Spinal cord (tissue), 10 donors: ENCODE results near the gene BUD13. TPM values are rescaled to one million over a fixed set of nuclear protein-coding genes. Genes with fewer than 3 reads are reported as not detected.

Experiments
- DNase-seq, 6 donors: peaks; one replicate each; pipeline versions ENCODE4 v3.0.0 to v3.0.0-alpha.2; 2013 to 2015; ENCODE audit warnings: low spot score in 6 of 6, low read depth in 4 of 6
- H3K27ac ChIP-seq: one replicate; pipeline ENCODE4 v1.5.1; 2013; ENCODE audit warnings: low read depth, low read length, control low read depth
- H3K27me3 ChIP-seq: one replicate; pipeline ENCODE4 v1.6.1; 2013; ENCODE audit warnings: low read length; ENCODE audit not compliant: control insufficient read depth, insufficient read depth
- H3K36me3 ChIP-seq: one replicate; pipeline ENCODE4 v1.6.1; 2013; ENCODE audit warnings: low read length; ENCODE audit not compliant: control insufficient read depth, insufficient read depth
- H3K4me1 ChIP-seq: one replicate; pipeline ENCODE4 v1.6.1; 2013; ENCODE audit warnings: low read length; ENCODE audit not compliant: control insufficient read depth, insufficient read depth
- H3K4me3 ChIP-seq: one replicate; pipeline ENCODE4 v1.5.1; 2013; ENCODE audit warnings: low read depth, low read length, control low read depth
- H3K9me3 ChIP-seq: one replicate; pipeline ENCODE4 v1.6.1; 2013; ENCODE audit warnings: low read length; ENCODE audit not compliant: control insufficient read depth, insufficient read depth
- WGBS: methylation state at CpG from one replicate; pipeline ENCODE4 v1.1.5; 2013; ENCODE audit warnings: missing lambda C conversion rate; ENCODE audit not compliant: insufficient coverage; 5-methylcytosine and 5-hydroxymethylcytosine counted together
- polyA plus RNA-seq, 2 donors: library from polyadenylated mRNA; unstranded; fragments of 120-200 nt; gene quantifications; one replicate each; pipeline ENCODE4 v1.2.1, GENCODE V29; 2013; ENCODE audit not compliant: insufficient read length in 2 of 2
- total RNA-seq, 2 donors: library from RNA; depleted of rRNA in 1 of 2; stranded (reverse); fragments of 120-200 nt in 1 of 2; fragments of >200 nt in 1 of 2; gene quantifications; one replicate each; pipeline versions ENCODE4 v1.2.3 to v1.2.4, GENCODE V29; 2013 to 2014
- donor health status: healthy.

Gene BUD13
- total and polyA plus RNA-seq, 4 donors: 11.1 to 22.3 (median 17.0) TPM

DNA sequence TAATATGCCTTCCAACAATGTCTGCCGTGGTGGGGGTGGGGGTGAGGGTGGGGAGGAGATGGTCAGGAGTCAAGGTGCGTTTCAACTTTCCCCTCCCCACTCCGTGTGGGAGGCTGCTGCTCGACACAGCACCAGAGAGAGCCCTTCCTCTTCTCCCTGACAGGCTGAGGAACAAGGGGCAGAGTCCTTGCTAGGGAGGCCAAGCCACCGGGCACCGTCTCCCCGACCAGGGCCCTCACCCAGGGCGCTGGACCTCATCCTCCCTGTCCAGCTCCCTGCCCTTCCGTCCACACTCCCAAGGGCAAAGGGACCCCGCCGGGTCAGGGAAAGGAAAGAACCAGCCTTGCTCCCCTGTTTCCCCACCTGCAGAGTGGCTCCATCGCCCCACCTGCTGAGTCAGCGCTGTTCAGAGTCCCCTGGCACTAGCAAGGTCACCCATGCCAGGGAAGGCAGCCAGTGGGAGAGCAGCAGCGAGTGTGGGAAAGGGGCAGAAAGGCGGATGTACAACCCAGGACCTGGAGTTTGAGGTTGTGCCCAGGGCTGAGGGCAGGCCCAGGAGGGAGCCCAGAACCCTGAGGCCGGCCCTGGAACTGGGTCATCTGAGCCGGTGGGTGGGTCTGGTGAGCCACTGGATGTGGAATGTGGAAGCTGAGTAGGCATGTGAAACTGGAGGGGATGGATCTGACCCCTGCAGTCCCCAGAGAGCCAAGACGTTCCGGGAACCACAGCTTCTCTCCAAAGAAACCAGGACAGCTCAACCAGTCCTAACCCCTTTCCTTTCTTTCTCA, 47.2 kb downstream of the BUD13 start:
- no peak overlapping the region for H3K4me3 ChIP-seq
- no peaks in the 10 kb centered on the region for H3K36me3 ChIP-seq
- no peaks in the 10 kb centered on the region for H3K9me3 ChIP-seq
- H3K27ac ChIP-seq: no peak overlapping the region
- DNase-seq: no peak
- H3K27me3 ChIP-seq: no peaks in the 10 kb centered on the region
- 78% methylated on average over 14 of the region's 19 CpGs for WGBS
- H3K4me1 ChIP-seq: peaks cover 39% of the 10 kb centered on the region

DNA sequence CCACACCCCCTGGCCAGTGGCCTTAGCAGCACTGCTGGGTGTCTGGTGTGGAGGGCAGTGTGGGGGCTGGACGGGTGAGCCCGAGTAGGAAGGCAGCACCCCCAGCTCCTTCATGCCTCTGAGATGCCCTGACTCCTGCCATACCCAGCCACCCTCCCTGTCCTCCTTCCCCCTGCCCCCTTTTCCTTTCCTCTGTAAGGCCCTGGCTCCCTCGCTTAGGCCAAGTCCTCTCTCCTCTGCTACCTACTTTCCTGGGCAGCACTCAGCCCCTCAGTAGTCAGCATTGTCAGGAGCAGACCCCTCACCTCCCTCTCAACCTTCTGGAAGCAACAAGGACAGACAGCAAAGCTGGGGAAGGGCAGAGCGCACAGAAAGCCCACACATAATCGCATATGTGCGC, 48.0 kb downstream of the BUD13 start:
- no peaks in the 10 kb centered on the region for H3K36me3 ChIP-seq
- WGBS: 80% methylated on average over 3 of the region's 6 CpGs
- H3K4me3 ChIP-seq: no peak overlapping the region

DNA sequence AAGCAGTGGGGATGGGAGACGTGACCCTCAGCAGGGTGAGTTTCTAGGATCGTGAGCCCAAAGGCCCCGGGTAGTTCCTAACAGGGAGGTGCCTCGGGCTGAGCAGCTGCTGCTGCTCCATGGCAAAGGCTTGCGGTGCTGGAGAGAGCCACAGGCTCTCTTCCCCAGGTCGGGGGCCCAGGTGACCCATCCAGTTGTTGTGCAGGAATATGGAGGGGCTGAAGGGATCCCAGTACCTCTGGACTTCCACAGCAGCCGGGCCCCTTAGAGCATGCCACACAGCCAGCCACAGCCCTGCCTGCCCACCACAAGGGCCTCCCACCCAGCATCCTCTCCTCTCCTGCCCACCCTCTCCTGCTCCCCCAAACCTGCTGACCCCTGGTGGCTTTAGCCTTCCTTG, 49.3 kb downstream of the BUD13 start:
- peaks cover 34% of the 10 kb centered on the region for H3K4me1 ChIP-seq
- H3K27me3 ChIP-seq: no peaks in the 10 kb centered on the region
- DNase-seq: no peak
- H3K9me3 ChIP-seq: no peaks in the 10 kb centered on the region
- H3K4me3 ChIP-seq: no peak overlapping the region
- WGBS: 81% methylated on average over 6 of the region's 7 CpGs
- no peaks in the 10 kb centered on the region for H3K36me3 ChIP-seq
- no peak overlapping the region for H3K27ac ChIP-seq

More for the DNA sequence above, 48.0 kb downstream of the BUD13 start:
- no peak for DNase-seq
- Histone ChIP-seq H3K27me3 (no peaks in the 10 kb centered on the region), H3K27ac (no peak overlapping the region), H3K9me3 (no peaks in the 10 kb centered on the region), H3K4me1 (peaks cover 38% of the 10 kb centered on the region)

DNA sequence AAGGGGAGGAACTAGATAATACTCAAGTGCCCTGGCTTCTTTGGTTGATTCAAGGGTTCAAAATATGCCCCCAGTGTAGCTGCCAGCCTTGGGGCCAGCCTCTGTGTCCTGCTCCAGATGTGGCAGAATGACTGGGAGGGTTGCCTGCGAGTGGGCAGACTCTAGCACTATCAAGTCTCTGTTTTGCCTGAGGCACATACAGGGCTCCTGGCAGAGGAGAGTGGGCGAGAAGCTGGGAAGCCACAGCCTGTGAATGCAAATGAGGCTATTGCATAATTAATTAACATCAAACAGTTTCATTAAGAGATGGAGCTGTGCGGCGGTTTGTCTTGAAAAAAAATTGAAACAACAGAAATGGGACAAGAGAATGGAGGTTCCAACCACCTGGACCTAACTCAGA, 50.8 kb downstream of the BUD13 start:
- peaks cover 34% of the 10 kb centered on the region for H3K4me1 ChIP-seq
- DNase-seq: peak in 4 of 6 donors; percentile 26 to 89 (median 52)
- WGBS: 40% methylated on average over 1 of the region's 4 CpGs

DNA sequence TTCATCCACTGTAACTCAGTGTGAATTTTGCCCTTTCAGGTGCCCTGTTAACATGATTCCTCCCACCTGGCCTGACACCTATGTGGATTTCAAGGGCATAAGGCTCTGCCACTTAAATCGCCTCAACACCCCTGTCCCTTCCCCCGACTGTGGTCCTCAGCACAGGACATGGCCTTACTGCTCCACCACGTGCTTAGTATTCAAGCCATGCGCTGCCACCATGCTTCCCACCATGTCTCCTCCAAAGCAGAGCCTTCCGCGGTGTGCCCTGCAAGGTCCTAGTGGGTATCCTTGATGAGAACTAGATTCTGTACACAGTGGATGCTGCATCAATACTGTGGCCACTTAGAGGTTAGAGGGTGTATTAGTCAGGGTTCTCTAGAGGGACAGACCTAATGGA, 51.9 kb downstream of the BUD13 start:
- no peak overlapping the region for H3K27ac ChIP-seq
- no peaks in the 10 kb centered on the region for H3K9me3 ChIP-seq
- peaks cover 31% of the 10 kb centered on the region for H3K4me1 ChIP-seq
- H3K36me3 ChIP-seq: no peaks in the 10 kb centered on the region
- H3K4me3 ChIP-seq: no peak overlapping the region
- no peaks in the 10 kb centered on the region for H3K27me3 ChIP-seq
- WGBS: 86% methylated on average over 2 of the region's 6 CpGs
- no peak for DNase-seq

More for the DNA sequence above, 50.8 kb downstream of the BUD13 start:
- Histone ChIP-seq H3K27ac (no peak overlapping the region), H3K36me3 (no peaks in the 10 kb centered on the region), H3K4me3 (no peak overlapping the region), H3K9me3 (no peaks in the 10 kb centered on the region), H3K27me3 (no peaks in the 10 kb centered on the region)

DNA sequence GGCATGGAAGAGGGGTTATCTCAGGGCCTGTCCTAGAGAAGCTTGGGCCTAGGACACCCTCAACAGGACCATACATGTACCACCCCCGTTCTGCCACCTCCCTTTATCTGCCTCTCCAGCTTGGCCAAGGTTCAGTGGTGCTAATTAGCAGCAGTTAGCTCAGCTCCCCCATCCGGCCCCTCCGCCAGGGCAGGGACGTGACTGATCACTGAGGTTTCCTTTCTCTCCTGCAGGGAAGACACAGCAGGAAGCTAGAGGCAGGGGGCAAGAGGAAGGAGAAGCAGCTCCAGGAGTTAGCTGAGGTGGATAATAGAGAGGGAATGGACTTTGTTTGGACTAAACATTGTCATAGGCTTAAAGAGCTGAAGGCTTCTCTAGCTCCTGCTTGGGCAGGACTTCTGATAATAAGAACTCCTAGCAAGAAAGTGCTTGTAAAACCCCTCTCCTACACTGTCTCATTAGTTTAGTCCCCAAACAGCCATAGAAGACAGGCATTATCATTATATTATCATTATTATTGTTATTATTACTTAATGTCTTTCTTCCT, 53.8 kb downstream of the BUD13 start:
- no peak overlapping the region for H3K4me3 ChIP-seq
- no peak overlapping the region for H3K27ac ChIP-seq
- DNase-seq: no peak
- WGBS: 38% methylated on average over 1 of the region's 4 CpGs
- H3K9me3 ChIP-seq: no peaks in the 10 kb centered on the region
- peaks cover 34% of the 10 kb centered on the region for H3K4me1 ChIP-seq
- no peaks in the 10 kb centered on the region for H3K27me3 ChIP-seq
- H3K36me3 ChIP-seq: no peaks in the 10 kb centered on the region

DNA sequence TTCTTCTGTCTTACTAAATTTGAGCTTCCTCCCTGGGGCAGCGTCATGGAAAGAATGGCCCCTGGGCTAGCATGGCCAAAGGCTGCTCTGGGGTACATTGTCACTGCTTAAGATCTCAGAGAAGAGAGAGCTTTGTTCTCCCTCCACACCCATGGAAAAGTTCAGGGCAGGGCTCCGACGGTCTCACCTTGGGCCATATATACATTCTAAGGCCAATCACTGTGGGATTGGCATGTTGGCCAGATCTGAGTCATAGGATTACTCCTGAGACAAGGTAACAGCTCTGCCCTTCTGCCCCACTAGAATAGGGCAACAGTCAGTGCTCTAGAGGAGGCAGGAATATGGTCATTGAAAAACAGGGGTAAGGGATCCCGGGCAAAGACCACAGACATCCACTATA, 56.2 kb downstream of the BUD13 start:
- Histone ChIP-seq H3K36me3 (no peaks in the 10 kb centered on the region), H3K4me1 (peaks cover 20% of the 10 kb centered on the region)

DNA sequence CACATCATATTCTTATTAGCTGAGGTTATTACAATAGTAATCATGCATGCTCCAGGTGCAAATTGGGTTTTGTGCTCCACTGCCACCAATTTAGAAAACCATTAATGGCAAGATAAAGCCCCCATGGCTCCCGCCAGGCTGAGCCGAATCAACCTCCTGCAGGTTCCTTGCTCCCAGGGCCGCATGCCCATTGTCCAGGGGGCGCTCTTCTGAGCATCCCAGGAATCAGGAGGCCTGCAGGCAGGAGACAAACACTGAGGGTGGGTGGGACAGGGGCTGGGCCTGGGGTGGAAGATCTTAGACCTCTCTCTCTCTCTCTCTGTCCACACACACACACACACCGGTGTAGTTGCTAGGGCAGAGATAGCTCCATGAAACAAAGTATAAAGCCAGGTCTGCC, 57.4 kb downstream of the BUD13 start:
- H3K36me3 ChIP-seq: no peaks in the 10 kb centered on the region
- peaks cover 15% of the 10 kb centered on the region for H3K4me1 ChIP-seq
- 92% methylated on average over 3 of the region's 5 CpGs for WGBS
- no peak overlapping the region for H3K27ac ChIP-seq
- no peak overlapping the region for H3K4me3 ChIP-seq
- no peaks in the 10 kb centered on the region for H3K9me3 ChIP-seq
- DNase-seq: peak in 1 of 6 donors; percentile 77
- H3K27me3 ChIP-seq: no peaks in the 10 kb centered on the region

More for the DNA sequence above, 56.2 kb downstream of the BUD13 start:
- DNase-seq: no peak
- Histone ChIP-seq H3K27ac (no peak overlapping the region), H3K9me3 (no peaks in the 10 kb centered on the region), H3K27me3 (no peaks in the 10 kb centered on the region), H3K4me3 (no peak overlapping the region)
- 91% methylated on average over 1 of the region's 4 CpGs for WGBS

DNA sequence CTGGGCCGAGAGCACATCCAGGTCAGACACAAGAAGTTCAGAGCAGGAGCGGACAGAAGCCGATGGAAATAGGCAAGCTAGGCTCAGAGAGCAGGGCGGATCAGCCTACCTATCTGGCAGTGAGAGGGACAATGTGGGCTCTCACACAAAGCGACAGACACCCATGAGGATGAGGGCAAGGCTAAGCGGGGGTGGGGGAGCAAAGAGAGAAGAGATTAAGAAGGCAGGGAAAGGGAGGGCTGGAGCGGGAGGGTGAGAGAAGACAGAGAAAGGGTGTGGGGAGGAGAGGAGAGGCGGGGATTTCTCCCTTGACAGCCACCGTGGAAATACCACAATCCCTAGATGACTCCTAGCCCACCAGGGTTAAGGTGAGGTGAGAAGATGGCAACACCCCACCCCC, 57.9 kb downstream of the BUD13 start:
- Histone ChIP-seq H3K9me3 (no peaks in the 10 kb centered on the region), H3K27ac (no peak overlapping the region), H3K4me3 (no peak overlapping the region), H3K27me3 (peaks cover 2% of the 10 kb centered on the region), H3K36me3 (no peaks in the 10 kb centered on the region), H3K4me1 (peaks cover 16% of the 10 kb centered on the region)
- no peak for DNase-seq
- WGBS: 79% methylated on average over 6 of the region's 9 CpGs

DNA sequence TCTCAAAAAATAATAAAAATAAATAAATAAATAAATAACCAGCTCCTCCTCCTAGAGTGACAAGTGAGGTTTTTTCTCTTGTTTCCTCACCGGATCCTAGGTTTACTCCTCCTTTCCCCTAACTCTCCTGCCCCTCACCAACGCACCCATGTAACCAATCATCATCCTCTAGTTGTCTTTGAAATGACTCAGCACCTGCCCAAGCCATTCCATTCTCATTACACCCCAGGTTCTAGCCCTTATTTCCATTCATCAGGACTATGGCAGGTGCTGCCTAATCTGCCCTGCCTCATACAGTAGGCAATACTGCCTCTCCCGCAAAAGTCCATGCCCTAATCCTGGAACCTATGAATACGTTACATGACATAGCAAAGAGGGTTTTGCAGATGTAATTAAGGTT, 60.4 kb downstream of the BUD13 start:
- 88% methylated on average over 2 of the region's 4 CpGs for WGBS
- no peak for DNase-seq
- peaks cover 12% of the 10 kb centered on the region for H3K27me3 ChIP-seq

More for the DNA sequence above, 60.4 kb downstream of the BUD13 start:
- H3K36me3 ChIP-seq: no peaks in the 10 kb centered on the region
- H3K4me1 ChIP-seq: peaks cover 18% of the 10 kb centered on the region
- H3K27ac ChIP-seq: no peak overlapping the region
- H3K9me3 ChIP-seq: no peaks in the 10 kb centered on the region
- H3K4me3 ChIP-seq: no peak overlapping the region
